ENCODE data around the gene IPO13.
A peak's percentile ranks its signal among the peaks of the same experiment; 100 is the strongest.

Gene IPO13

DNA sequence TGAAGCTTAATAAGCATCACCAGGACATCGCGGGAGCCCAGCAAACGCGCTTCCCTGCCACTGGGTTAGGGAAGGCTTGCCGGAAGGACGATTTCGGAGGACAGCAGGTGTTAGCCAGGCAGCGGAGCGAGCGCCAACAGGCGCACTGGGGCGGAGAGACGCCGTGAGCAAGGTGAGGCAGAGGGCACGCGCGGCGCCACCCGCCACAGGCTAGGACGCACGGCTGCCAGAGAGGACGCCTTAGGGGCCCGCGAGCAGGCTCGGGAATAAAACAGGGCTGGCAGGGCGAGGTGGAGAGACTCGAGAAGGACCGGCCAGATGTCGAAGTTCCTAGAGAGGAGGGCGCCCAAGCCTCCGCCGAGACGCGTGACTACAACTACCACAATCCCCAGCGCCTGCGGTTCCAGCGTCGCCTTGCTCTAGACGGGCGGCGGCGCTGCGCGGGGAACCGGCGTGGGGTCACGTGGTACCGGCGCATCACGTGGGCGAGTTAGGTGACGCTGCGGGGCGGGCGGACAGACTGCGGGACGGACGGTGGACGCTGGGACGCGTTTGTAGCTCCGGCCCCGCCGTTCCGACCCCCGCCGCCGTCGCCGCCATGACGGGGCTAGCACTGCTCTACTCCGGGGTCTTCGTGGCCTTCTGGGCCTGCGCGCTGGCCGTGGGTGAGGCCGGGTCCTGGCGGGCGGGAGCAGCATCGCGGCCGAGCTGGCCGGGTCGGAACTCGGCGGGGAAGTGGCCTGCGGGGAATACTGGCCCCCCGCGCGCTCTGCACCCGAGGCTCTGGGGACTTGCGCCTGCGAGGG, 27.9 kb downstream of the IPO13 start, which contains the start of gene ATP6V0B:
TSS of gene ATP6V0B (plus strand) at position 518 of the 806 bp plus-strand sequence. CDS start at position 599, 81 bp downstream.
- peak; percentile 97 for DNase-seq (ENCODE audit: low read depth)

DNA sequence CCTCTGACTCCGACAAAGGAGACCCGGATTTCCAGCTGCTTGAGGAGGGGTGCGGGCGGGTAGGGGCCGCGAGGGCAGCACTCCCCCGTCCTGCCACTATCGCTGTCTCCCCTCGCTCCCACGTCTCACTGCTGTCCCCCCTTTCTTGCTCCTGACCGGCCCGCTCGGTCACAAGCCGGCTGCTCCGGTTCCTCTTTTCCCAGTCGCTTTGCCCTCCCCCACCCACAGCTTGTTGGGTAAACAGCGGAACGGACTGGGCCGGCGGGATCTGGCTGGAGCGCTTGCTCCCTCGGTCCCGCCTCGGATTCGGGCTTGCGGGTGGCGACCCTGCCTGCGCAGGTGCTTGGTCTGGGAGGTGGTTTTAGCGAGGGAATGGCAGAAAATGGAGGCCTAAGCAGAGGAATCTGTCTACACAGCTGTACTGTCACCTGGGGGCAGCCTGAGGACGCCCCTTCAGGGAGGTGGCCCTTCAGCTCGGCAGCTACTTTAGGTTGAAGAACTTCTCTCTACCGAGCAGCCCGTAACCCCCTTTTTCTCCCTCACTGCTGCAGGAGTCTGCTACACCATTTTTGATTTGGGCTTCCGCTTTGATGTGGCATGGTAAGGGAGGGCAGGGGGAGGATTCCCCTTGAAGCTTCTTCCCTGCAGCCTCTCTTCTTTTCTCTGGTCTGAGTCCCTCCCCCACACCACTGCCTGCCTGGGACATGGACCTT, 28.7 kb downstream of the IPO13 start:
- DNase-seq (ENCODE audit: low read depth) = peak; percentile 42

DNA sequence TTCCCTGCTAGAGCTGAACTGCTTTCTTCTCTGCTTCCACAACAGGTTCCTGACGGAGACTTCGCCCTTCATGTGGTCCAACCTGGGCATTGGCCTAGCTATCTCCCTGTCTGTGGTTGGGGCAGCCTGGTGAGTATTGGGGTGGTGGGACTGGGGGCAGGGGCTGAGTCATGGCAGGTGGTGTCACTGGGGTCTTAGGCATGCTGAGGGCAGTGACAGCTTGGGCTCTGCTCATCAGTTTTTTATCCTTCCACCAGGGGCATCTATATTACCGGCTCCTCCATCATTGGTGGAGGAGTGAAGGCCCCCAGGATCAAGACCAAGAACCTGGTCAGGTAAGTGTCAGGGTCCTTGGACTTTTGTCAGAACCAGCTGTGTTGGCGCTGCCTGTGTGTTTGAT, 29.3 kb downstream of the IPO13 start:
- peak; percentile 35 for DNase-seq (ENCODE audit: low read depth)

DNA sequence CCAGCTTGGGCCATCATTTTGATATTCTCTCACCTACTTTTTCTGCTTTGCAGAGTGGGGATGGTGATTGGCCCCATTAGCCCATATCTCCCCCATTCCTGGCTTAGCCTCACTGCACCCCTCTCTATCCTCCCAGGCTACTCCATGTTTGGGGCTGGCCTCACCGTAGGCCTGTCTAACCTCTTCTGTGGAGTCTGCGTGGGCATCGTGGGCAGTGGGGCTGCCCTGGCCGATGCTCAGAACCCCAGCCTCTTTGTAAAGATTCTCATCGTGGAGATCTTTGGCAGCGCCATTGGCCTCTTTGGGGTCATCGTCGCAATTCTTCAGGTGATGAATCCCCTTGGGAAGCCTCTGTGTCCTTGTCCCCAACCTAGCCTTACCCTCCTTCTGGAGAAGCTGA, 30.1 kb downstream of the IPO13 start:
- DNase-seq (ENCODE audit: low read depth) = no peak

DNA sequence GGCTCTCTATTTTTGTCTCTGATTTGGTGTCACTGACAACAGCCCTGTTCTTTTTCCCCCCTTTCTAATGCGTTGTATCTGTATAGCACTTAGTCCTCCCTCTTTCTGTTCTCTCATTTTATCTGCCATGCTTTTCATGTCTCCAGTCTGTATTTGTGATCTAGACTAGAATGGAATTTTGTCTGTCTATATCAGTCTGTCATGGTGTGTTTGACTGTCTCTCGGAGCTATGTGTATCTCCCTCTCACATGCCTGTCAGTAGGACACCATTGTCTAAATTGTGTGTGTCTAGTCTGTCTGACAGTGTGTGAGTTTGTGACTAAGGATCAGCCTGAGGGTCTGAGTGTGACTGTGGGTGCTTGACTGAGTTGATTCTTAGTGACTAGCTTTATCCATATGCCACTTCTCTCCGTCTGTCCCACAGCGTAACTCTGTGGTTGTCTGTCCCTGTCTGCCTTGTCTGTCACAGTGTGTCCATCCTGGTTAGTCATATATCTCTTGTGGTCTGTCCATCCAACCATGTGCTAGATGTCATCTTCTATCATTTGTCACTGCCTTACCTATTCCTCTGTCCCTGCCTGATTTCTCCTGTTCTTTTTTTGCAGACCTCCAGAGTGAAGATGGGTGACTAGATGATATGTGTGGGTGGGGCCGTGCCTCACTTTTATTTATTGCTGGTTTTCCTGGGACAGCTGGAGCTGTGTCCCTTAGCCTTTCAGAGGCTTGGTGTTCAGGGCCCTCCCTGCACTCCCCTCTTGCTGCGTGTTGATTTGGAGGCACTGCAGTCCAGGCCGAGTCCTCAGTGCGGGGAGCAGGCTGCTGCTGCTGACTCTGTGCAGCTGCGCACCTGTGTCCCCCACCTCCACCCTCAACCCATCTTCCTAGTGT, 30.9 kb downstream of the IPO13 start:
- no peak for DNase-seq (ENCODE audit: low read depth)

DNA sequence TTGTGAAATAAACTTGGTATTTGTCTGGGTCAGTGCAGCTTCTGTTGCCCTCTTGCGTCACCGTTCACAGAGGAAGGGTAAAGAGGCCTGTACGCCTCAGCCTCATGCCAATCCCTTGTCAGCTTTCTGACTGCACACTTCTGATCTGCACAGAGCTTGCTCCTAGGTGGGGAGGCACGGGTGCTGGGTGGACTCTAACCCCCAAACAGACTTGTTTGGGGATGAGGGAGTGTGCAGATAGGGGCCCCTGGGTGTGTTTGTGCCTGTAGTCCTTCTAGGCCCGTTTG, 31.5 kb downstream of the IPO13 start:
- no peak for DNase-seq (ENCODE audit: low read depth)

DNA sequence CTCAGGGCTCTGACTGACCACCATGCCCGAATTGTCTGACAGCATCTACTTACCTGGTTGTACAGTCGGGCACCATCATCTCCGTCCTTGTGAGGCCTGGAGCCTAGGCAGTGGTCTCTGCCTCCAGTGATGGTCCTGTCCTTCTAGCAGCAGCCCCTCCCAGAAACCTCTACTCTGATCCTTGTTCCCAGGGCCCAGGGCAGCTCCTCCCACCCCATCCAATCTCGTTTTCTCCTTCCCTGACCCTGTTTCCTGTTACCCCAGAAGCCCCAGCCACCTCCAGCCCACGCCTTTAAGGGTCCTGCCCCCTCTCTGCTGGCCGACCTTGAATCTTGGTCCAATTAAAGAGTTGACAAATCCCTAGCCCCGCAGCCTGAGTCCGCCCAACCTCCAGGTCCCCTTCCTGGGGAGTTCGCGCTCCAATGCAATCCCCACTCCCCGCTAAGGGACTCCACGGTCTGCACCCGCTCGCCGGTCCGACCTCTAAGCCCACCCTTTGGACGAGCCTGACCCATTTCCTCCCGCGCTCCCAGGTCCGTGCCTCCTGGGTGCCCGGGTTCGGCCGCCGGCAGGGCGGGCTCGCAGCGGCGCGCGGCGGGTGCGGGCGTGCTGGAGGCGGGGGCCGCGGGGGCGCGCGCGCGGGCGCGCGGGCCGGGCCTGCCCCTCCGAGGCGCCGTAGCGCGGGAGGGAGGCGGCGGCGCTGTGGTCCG, 32.0 kb downstream of the IPO13 start, which contains the start of gene B4GALT2:
TSS of gene B4GALT2 (plus strand) at position 660 of the 710 bp plus-strand sequence. CDS start 1,951 bp downstream, outside the sequence.
- DNase-seq (ENCODE audit: low read depth) = peak; percentile 62

DNA sequence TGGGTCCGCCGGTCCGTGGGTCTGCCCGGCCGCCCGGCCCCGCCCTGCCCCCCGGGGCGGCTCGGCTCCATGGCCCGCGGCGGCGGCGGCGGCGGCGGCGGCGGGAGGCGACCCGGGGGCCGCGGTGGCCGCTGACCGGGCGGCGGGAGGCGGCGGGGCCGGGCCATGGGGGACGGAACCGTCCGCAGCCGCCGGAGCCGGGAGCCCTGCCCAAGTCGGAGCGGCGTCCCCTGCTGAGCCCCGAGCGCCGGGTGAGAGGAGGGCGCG, 32.4 kb downstream of the IPO13 start:
- no peak for DNase-seq (ENCODE audit: low read depth)

DNA sequence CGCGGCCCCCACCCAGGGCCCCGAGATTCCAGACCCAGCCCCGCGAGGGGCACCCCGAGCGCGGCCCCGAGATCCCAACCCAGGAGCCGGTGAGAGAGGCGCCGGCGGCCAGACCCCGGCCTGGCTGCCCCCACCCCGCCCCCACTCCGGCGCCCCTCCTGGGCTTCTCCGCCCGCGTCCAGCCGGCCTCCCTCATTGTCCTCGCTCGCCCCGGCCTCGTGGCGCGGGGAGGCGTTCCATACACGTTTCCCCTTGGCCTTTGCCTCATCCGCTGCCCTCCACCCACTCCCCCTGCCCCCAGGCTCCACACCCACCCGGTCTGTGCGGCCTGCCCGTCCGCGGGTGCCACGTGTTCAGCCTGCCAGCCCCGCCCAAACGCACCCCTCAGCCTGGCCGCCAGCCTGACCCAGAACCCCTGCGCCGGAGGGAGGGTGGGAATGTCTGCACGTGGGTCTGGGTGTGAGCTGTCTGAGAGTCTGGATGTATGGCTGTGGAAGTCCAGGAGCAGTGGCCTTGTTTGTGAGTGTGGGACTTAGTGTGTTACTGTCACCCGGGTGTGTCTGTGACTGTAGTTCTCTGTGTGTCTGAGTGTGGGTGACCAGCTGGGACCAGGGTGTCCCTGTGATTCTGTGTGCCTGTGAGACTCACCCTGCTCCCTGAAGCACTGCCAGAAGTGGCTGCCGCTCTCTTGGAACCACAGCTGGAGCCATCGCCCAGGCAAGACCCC, 32.9 kb downstream of the IPO13 start:
- peak; percentile 79 for DNase-seq (ENCODE audit: low read depth)

DNA sequence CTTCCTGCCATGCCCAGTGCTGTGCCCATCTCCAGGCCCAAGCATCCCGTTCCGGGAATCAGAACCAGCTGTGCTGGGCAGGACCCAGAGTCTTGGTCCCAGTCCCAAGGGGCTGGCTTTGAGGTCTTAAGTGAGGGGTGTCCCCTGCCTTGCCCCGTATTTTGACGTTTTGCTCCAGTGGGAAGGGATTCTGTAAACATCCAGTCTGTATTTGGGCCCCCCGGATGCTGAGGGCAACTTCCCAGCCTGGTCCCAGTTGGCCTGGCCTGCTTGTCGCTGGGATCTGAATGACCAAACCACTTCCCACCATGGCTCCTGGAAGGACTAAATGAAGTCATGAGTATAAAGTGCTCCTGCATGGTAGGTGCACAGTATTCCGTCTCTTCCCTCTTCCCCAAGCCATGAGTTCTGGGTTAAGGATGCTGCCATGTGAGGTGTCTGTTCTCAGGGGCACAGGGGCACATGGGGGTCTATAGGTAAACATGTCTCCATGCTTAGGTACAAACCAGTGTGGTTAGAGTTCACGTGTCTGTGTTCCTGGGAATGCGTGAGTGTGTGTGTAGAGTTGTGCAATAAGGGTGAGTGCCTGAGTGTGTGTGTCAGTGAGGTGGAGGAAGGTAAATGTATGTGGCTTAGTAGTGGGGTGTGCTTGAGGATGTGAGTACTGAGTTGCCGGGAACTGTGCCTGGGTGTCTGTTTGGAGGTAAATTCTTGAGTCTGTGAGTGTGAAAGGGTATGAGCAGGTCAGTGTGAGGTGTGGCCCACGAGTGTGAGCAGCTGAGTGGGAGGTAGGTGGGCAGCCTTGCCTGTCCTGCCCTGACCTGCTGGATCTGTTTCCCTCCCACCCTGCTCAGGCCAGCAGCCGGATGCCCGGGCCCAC, 33.7 kb downstream of the IPO13 start:
- DNase-seq (ENCODE audit: low read depth) = peak; percentile 64

DNA sequence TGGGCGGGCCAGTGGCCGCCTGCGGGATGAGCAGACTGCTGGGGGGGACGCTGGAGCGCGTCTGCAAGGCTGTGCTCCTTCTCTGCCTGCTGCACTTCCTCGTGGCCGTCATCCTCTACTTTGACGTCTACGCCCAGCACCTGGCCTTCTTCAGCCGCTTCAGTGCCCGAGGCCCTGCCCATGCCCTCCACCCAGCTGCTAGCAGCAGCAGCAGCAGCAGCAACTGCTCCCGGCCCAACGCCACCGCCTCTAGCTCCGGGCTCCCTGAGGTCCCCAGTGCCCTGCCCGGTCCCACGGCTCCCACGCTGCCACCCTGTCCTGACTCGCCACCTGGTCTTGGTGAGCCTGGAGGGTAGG, 34.4 kb downstream of the IPO13 start:
- DNase-seq (ENCODE audit: low read depth) = no peak

DNA sequence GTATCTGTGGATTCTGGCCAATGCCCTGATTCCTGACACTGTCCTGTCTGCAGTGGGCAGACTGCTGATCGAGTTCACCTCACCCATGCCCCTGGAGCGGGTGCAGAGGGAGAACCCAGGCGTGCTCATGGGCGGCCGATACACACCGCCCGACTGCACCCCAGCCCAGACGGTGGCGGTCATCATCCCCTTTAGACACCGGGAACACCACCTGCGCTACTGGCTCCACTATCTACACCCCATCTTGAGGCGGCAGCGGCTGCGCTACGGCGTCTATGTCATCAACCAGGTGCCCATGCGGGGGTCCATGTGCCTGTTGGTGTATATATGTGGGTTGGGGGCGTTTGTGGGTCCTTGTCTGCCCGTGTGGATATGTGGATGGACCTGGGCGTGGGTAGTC, 34.9 kb downstream of the IPO13 start:
- DNase-seq (ENCODE audit: low read depth) = no peak

DNA sequence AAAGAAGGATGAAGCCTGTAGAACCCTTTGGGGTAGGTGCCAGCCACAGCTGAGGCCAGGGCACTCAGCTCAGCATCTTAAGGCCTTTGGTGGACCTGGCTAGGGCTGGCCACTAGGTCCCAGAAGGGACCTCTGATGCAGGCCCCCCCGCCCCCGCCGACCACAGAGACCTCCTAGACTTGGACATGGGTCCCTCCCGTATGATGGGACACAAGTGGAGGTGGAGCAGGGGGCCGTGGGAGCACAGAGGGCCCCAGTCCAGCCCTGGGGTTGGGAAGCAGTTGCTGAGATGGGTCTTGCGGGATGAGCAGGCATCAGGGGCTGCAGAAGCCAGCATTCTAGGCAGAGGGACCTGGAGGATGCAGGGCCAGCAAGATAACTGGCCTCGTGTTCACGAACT, 35.5 kb downstream of the IPO13 start:
- no peak for DNase-seq (ENCODE audit: low read depth)

DNA sequence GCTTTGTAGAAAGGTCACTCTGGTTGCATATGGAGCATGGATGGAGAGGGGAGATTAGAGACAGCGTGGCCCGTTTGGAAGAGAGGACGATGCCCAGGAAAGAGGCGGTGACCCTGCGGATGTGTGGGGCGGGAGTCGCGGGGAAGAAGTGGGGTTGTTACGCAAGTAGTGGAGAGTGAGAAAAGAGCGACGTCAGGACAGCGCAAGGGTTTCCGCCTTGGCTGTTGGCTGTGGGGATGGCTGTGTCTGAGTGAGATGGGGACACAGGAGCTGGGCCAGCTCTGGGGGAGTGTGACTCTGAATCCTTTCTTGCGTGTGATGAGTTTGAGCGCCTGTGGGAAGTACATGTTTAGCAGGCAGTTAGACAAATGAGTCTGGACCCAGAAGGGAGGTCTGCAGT, 36.1 kb downstream of the IPO13 start:
- DNase-seq (ENCODE audit: low read depth) = no peak

DNA sequence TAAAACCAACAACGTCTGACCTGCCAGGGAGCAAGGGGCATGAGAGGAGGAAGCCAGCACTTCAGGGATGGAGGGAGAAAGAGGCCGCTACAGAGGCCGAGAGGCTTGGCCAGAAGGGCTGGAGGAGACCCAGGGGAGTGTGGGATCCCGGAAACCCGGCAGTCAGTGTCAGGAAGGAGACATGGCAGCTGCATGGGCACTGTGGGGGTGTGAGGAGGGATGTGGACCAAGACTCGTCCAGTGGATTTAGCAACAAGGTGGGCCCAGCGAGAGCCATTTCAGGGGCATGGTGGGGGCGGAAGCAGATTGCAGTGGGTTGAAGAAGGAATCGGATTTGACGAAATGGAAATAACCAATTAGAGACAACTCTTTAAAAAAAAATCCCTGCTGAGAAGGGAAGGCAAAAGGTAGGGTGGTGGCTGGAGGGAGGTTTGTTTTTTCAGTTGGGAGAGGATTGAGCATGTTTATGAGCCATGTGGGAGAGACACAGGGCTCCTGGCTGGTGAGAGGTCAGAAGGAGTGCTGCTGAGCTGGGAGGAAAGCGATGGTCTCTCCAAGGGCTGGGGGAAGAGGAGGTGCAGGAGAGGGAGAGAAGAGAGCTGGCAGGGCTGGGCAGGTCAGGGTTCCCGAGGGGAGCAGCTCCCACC, 36.6 kb downstream of the IPO13 start:
- no peak for DNase-seq (ENCODE audit: low read depth)

DNA sequence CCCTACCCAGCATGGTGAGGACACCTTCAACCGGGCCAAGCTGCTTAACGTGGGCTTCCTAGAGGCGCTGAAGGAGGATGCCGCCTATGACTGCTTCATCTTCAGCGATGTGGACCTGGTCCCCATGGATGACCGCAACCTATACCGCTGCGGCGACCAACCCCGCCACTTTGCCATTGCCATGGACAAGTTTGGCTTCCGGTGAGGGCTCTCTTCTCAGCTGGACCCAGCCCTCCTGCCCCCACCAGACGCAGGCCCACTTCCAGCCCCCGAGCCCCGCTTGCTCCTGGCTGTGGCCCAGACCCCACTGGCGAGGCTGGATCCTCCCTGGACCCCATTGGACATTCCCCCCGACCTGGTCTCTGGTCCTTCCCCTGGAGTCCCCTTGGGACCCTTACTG, 38.1 kb downstream of the IPO13 start:
- no peak for DNase-seq (ENCODE audit: low read depth)

DNA sequence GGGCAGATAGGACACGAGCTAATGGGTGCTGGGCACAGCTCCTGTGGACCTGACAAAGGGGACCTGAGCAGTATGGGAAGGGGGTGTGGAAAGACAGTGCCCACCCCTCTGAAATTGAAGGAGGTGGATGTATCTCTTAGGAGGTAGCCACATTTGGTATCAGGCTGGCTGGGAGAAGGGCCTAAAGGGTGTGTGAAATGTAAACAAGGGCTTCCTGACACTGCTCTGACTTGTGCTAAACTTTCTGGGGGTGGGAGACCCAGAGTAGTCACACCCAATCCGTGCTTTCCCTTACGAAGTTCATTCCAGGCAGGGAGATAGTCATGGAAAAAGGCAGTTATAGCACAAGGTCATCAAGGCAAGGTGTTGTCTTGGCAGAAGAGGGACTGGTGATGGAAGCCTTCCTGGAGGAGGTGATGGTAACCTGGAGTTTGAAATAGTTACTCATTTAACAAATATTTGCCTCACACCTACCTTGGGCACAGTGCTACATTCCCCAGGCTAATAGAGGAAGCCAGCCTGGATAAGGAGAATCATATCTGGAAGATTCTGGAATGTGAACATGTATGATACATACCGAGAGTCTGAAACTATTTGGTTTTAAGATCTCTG, 39.3 kb downstream of the IPO13 start:
- no peak for DNase-seq (ENCODE audit: low read depth)

DNA sequence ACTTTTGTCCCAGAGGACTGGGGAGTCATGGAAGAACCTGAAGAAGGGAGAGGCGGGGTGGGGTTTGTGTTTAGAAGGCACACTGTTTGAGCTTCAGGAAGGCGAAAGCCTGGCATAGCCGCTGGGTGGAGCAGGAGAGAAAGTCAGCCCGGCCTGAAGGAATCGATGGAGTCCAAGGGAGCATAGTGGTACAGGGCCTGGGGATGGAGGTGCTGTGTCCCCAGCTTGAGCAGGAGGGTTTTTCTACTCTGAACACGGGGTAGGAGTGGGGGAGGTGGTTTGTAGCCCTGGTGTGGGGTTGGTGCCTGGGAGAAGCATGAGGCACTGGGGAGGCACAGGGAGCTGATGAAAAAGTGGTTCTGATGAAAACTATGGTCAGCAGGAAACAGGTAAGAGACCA, 40.0 kb downstream of the IPO13 start:
- DNase-seq (ENCODE audit: low read depth) = no peak

DNA sequence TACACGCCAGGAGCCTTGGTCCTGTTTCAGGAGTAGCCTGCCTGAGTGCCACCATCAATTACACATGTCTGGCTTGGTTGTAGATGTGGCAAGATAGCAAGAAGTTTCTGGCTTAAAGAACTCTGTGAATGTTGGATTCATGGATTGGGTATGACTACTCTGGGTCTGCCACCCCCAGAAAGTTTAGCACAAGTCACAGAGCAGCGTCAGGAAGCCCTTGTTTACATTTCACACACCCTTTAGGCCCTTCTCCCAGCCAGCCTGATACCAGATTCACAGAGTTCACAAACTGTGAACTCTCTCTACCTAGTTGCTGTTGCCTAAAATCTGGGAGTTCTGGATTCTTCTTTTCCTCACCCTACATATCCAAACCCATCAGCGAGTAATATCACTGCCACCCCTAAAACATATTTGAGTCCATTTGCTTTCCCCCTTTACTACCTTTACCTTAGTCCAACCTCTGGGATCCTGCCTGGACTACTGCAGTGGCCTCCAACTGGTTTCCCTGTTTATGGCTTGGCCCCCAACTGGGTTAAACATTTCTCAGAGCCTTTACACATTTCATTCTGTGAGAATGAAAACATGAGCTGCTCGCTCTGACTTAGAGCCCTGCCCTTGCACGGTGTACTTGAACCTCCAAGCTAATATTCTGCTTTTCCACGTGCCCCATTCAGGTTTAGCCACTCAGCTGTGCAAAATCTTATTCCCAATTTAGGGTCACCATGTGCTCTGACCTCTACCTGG, 40.6 kb downstream of the IPO13 start:
- DNase-seq (ENCODE audit: low read depth) = no peak
